IPS DF 4.7 (cell line): ENCODE results near the gene SLC6A17.

ENCODE experiments used
- DNase-seq: peaks from one replicate; pipeline ENCODE4 v3.0.0-alpha.2; 2013; ENCODE audit warnings: low spot score; ENCODE audit errors: extremely low read depth

Gene SLC6A17

DNA sequence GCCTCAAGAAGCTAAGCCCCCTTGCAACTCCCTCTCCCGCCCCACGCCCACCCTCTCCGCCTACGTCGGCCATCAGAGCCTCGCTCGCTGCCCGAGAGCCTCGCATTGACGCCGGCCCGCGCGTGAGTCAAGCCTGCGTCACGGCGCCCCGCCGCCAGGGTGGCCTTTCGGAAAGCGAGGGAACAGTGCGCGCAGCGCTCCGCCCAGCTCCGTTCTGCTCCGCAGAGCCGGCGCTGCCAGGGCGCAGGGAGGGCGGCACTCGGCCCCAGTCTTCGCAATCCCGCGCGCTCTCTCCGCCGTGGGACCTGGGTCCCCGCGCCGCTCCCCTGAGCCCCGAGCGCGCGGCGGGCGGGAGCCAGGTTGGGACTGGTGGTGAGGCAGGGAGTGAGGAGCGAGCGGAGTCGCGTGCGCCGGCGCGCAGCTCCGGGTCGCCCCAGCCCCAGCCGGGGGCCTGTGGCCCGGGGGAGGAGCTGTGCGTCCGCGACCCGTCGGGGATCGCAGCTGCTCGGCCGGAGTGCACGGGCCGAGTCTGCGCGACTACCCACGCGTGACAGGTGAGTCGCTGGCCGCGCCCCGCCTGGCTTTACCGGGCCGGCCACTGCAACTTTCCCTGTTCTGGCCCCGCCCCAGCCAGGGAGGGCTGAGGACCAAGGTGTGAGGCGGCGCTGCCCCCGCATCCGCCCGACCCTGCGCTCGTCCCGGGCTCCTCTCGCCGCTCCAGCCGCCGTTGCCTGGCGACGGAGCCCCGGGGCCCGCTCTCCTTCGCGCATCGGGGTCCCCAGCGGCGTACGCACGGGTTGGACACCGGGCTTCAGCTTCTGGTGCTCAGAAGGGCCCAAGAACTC lies at the start of gene SLC6A17:
Gene SLC6A17 (plus strand): TSS at position 165 of the 845 bp plus-strand sequence. CDS start 16,436 bp downstream, outside the sequence.
- no peak for DNase-seq

DNA sequence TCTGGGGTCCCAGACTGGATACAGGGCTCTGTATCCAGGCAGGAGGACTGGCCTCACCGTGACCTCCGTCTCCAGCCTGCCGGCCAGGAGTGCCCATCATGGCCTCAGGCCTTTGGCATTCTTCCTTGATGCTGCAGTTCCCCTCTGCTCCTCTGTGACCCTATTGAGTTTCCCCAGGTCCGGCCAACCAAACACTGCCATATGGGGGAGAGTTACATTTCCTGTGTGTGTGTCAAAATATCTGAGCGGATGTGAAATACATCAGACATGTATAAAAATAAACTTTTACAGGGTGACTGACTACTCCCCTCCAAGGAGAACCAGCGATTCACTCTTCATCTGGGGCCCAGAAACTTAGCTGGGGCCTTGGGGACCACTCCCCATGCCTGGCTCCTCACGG lies 48.2 kb upstream of the SLC6A17 start:
- DNase-seq: no peak

DNA sequence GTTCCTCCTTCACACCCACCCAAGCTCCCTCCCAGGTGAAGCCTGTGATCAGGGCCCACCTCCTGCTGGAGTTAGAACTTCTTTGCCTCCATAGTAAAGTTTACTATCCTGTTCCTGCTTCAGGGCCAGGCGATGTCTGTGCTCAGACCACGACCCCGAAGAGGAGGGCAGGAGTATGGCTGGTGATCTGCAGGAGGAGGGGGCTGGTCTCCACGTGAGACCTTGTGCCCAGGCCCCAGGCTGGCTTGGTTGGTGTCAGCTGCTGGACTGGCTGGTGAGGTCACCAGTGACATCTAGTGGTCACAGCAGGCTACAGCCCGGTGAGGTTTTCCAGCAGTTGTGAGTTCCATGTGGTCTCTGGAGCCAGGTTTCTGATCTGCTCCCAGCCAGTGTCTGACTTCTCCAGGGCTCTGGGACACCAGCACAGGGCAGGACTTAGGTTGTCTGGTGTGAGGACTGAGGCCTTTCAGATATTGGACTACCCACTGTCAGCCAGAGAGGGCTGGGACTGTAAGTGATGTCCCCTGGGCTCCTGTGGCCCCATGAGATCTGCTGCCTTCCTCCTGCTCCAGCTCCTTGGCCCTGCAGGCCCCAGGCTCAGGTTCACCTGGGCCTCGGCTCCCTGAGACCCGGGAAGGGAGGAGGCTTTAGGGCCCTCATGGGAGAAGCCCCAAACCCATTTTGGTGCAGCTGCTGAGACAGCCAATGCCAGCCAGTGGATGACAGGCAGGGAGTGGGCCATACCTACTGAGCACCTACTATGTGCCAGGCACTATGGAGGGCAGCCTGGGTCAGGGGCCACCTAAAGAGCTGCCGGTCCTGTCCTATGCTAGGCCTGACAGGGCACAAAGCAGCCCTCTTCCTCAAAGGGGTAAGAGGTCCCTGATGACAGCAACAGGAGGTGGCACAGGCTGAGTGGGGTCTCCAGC lies 44.0 kb upstream of the SLC6A17 start:
- DNase-seq: peak; percentile 76

DNA sequence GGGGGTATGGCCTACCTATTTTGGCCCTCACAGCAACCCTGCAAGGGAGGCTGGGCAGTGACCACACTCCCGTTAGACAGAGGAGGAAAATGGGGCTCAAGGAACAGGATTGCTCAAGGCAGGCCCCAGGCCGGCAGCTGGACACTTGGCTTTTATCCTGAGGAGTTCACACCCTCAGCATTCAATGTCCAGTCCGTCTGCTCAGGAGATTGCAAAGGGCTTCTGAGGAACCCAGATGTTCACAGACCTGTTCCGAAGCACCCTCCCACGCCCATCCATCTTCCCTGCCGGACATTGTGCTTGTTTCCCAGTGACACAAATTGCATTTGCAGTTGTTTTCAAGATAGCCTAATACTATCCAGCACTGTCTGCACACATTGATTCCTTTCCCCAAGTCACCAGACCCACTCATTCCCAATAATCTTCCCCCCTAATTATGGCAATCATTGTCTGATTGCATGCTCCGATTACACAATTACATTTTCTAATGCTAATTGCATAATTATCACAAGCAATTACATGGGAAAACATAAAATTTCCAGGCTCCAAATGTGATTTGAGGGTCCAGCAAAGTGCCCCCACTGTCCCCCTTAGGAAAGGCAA lies 42.3 kb upstream of the SLC6A17 start:
- DNase-seq: no peak

DNA sequence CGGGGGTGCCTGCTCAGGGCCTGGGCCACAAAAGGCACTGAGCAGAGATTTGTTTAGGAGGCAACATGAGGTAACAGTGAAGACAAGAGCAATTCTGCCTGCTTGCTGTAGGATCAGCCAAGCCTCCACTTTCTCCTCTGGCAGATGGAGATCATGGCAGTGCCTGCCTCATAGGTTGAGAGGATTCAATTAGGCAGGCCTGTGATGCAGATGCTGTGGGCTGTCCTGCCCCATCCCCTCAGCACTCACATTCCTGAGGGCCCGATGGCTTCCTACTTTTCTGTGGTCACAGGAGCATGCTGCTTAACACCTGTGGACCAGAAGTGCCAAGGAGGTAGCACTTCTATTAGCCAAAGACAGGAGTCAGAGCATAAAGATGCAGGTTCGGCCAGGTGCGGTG lies 39.2 kb upstream of the SLC6A17 start:
- no peak for DNase-seq

DNA sequence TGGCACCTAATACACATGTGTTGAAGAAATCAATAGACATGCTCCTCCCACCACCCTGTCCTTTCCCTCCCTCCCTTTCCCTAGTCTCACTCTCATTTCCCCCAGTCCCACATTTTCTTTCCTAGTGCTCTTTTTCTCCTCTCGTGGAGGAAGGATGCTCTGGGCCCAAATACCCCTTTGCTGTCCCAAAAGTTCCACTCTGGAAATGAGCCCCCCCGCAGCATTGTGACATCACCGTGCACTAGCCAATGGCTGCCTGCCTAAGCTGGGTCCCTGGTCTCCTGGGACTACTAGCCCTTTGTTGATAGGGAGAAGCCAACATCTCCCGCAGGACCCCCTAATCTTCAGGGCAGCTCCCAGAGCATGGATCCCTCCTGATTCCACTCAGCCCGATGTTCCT lies 38.2 kb upstream of the SLC6A17 start, which contains the start of gene UBL4B:
Gene UBL4B (plus strand): TSS at position 301 of the 400 bp plus-strand sequence. CDS start 92 bp downstream, at position 393.
- no peak for DNase-seq

DNA sequence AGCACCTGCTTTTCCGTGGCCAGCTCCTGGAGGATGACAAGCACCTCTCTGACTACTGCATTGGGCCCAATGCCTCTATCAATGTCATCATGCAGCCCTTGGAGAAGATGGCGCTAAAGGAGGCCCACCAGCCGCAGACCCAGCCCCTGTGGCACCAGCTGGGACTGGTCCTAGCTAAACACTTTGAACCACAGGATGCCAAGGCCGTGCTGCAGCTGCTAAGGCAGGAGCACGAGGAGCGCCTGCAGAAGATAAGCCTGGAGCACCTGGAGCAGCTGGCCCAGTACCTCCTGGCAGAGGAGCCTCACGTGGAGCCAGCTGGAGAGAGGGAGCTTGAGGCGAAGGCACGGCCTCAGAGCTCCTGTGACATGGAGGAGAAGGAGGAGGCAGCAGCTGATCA lies 37.6 kb upstream of the SLC6A17 start:
- DNase-seq: no peak

DNA sequence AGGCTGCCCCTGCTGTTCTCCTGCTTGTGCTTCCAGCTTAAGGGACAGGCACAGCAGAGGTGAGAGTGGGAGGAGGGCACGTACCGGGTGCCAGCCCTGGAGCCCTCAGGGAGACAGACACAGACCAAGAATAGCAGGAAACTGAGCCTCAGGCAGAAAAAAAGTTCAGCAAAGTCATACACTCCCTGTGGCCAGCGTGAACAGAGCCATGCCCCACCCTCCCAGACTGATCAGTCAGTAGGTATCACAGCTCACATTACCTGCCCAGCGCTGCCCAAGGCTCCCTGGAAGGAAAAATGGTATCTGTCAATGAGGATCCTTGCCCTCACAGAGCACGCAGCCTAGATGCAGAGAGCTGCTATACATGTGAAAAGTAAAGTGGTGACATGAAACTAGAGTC lies 36.7 kb upstream of the SLC6A17 start:
- no peak for DNase-seq

DNA sequence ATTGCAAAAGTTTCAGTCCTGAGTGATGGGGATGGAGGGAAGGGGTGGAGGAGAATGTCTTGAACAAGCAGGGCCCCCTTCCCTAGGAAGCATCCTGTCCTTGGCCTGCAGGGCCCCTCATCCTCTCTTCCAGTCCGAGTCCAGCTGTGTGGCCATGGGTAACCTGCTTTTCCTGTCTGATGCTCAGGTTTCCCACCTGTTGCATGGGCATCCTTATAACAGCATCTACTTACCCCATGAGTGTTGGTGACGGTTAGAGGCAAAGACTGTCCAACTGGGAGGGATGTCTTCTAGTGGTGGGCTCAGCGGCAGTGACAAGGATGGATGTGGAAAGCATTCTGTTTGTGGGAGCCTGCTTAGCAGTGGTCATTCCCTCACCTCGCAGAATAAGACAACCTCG lies 36.1 kb upstream of the SLC6A17 start:
- no peak for DNase-seq

DNA sequence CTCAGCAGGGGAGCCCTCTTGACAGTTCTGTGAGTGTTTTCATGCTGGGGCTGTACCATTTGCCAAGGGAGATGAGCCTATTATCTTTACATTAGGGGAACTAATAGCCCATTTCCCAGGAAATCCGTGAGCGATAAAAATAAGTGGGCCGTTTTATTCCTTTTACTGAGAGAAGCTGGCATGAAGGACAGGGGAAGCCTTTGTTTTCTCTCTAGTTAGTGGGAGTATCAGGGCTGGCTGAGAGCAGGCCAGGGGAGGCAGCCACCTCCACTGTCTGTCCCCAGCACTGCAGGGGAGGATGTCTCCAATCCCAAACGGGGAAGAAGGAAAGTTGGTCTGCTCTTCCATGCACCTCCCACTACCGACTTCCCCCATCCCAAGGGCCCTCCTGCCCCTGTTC lies 35.5 kb upstream of the SLC6A17 start:
- DNase-seq: no peak

DNA sequence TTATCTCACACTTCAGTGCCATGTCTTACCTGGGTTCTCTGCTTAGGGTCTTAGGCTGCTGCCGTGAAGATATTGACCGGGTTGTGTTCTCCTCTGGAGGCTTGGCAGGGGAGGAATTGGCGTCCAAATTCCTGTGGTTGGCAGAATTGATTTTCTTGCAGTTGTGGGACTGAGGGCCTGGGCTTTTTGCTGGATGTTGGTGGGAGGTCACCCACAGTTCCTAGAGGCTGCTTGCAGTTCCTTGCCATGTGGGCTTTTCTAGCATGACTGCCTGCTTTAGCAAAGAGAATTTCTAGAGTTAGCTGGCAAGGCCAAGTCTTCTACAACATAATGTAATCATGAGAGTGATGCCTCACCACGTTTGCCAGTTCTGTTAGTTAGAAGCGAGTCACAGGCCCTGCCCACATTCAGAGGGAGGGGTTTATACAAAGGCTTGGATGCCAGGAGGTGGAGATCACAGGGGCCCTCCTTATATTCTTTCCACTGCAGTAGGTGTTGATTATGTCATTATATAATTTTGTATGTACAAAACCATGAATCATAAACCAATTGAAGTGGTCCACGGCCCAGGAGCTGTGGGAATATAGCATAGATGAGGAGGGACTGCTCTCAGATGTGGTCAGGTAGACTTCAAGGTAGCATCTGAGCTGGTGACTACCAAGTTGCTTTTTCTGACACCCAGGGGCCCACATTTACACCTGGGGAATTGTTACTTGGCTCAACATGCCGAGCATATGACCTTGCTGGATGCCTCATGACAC lies 31.5 kb upstream of the SLC6A17 start:
- DNase-seq: no peak

DNA sequence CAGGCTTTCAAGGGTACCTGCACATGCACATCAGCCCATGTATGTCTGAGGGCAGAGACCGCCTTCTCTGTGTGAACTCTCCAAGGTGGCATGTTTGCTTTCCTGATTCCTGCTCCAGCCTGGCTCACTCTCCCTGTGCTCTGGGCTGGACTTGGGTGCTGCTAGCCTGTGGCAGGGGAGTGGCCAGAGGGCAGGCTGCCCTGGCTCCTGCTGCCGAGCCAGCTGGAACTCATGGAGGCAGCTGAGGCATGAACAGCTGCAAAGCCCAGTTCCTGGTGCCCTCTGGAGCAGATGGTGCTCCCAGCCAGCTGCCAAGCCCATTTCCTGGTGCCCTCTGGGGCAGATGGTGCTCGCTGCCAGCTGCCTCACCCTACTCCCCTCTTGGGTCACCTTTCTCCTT lies 30.5 kb upstream of the SLC6A17 start:
- DNase-seq: no peak

DNA sequence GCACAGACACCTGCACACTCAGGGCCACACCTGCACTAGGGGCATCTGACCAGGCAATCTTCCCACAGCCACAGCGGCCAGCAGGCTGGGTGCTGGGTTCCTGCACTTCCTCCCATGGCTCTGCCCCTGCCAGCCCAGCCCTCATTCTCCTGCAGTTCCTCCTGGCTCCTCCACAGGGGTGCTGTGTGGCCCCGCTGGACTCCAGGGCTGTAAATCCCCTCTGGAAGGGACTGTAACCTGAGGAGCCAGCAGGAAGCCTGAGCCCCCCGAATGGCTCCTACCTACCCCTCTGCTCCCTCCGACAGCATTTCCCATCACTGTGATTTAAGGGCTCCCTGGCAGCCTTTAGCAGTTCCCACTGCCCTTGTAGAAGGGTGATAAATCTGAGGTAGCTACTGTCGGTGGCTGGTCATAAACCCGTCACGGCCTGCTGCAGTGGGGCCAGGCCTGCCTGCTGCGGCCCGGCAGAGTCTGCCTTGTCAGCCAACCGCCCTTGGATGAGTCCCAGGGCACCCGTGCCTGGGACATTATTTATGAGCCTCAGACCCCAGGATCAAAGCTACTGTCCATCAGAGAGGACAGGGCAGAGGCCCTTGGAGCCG lies 29.2 kb upstream of the SLC6A17 start:
- no peak for DNase-seq

DNA sequence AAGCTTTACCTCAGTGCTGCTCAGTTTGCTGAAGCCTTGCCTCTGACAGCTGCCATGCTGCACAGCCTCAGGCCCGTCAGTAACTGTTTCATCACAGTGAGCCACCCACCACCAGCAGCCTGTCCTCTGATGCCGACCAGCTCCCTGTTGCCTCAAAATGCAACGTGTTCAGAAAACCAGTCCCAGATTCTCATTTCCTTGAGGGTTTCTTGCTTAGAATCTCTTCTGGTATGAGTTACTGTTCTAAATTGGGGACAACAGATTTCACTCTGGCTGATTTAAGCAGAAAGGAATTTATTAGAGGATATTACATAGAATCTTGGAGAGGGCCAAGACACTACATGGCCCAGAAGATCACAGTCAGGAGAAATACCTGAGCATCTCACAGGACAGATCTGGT lies 27.1 kb upstream of the SLC6A17 start:
- DNase-seq: no peak

DNA sequence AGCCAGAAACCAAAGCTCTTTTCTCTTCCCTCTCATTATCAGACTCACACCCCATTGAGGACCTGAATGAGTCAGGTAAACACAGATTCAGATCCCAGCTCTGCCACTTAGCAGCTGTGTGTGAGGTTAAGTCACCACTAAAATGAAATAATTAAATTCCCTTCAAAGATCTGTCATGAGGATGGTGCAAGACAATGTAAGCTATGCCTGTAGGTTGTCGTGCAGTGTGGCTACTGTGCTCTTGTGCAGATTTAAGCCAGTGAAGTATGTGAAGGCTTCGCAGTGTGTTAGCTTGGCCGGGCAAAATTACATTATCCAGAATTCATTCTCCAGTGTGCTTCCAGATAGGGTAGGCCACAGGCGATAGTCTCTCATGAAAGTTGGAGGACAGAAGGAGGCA lies 24.5 kb upstream of the SLC6A17 start:
- DNase-seq: no peak

DNA sequence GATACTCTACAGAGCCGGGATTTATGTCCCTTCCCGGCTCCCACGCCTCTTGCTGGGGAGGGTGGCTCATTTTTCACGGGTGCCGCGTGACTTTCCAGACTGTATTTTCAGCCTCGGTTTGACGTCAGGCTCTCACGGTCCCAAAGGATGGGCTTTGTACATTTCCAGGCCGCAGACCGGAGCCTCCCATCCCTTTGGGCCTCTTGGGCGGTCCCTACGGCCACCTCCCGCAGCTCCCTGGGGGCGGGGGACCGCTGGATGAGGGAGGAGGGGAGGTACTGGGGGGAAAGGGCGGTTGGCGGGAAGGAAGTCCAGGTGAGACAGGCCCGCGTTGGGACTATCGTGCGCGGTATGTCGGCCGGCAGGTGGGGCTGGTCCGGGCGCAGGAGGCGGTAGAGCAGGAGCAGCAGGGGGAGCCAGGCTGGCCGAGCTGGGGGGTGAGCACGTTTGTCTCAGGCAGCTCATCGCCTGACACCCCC lies 20.1 kb upstream of the SLC6A17 start:
- no peak for DNase-seq

DNA sequence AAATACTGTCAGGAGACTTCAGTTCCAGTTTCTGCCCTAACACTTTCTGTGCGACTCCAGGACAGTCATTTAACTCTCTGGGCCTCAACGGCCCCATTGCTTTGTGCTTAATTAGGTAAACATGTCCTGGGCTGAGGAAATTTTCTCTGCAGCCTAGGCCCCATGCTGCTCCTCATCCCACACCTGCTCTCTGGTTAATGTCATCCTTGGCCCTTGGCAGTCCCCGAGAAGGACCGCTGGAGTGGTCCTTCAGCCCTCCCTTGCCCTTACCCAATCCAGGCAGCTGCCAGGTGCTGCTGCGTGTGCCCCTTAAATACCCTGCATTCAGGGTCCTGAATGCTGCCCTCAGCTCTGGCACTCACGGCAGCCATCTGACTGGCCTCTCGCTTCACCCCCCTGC lies 19.3 kb upstream of the SLC6A17 start:
- DNase-seq: no peak

DNA sequence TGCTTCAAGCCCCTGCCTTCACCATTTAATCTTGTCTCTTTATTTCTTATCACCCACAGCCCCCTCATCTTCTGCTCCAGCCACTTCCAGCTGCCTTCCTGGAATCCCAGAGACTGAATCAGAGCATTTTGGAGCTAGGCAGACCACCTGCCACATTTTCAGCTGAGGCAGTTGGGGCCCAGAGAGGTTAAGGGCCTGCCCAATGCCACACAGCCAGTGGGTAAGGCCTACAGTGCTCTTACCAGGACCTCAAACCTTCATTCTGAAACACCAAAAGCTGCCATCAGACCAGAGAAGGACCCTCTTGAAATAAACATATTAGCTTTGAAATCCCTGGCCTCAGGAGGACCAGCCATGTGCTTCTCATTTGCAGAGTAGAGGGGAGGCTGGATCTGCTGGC lies 17.6 kb upstream of the SLC6A17 start:
- no peak for DNase-seq

DNA sequence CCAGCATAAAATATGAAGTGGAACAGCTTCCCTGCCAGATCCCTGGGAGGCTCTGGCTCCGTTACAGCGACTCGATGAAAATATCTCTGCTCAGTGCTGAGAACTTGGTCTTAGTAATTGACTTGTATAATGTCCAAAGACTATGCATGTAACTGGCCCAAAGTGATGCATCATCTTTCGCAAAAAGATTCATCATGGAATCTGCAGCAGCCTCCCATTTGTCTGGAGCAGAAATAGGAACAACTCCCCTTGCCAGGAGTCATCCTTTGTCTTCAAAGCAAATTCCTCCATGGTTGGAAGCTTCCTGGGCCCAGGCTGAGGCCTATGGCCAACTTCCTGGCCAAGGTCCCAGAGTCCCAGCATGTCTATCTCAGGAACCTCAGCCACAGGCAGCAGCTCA lies 16.9 kb upstream of the SLC6A17 start:
- DNase-seq: no peak

DNA sequence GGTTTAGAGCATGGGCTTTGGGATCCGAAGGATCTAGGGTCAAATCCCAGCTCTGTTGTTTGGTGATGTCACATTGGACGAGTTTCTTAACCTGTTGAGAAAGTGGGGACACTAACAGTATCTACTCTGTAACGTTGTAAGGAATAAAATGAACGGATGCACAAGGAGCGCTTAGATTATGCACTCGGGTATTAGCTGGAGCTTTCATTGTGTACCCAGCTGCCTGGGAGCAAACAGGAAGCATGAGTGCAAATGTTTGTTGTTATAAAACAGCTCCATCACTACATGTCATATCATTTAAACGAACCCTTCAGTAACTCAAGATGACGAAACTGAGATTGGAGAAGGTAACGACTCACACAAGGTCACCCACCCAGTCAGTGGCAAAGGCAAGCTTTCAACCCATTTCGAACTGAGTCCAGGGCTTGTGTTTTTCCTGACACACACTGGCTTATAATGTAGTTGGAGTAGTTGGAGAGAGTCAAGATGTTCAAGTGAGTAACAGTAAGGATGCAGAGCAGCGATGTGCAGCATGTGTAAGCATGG lies 16.2 kb upstream of the SLC6A17 start:
- no peak for DNase-seq
